NCI-H1694 treated with DMSO at 0.1 percent for 48 hours (cell line): ENCODE results near the gene MSRB1.

Experiments
- DNase-seq: peaks from one replicate; lab custom pipeline; 2025; lab: John Stamatoyannopoulos, UW

MSRB1 gene

DNA sequence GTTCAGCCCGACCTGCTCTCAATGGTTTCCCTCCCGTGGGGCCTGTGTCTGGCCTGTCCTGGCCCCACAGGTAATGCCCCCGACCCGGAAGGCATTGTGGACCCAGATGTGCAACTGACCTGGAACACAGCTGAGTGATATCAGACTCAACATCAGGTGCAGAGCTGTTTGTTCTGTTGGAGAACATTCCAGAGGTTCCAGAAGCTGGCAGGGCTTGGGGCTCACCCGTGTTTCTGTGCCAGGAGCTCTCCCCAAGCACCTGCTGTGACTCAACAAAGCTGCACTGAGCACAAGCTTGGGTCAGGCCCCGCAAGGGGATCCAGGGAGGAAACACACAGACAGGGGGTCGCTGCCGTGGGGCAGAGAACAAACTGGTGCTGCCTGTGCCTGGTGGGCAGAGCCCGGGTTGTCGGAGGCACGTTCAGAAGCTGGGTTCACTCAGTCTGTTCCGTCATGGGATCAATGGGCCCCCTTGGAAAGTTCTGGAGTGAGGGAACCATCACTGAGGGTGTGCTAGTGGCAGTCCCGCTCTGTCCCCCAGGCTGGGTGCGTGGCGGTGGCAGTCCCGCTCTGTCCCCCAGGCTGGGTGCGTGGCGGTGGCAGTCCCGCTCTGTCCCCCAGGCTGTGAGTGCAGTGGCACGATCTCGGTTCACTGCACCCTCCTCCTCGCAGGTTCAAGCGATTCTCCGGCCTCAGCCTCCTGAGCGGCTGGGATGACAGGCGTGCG lies 46.9 kb downstream of the MSRB1 start:
- DNase-seq, result no peak

DNA sequence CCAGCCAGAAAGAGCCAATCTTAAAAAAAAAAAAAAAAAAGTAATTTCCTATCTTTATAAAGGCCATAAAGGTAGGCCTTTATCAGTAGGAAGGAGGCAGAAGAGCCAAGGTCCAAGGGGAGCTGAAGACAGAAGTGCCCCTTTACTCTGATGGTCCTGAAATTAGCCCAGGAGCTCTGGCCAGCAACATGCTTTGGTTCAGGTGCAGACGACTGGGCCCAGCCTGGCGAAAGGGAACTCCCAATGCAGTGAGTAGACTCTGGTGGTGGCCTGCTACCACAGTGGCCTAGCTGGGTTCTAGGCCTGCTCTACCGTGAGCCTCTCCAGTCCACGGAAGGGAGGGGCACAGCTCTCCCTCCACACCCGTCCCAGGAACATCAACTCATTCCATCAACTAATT lies 47.9 kb downstream of the MSRB1 start:
- DNase-seq, result no peak

- DNase-seq, result no peak
Observed at GRCh38 chr16:1890708-1891050, 52.3 kb downstream of the MSRB1 start.

DNA sequence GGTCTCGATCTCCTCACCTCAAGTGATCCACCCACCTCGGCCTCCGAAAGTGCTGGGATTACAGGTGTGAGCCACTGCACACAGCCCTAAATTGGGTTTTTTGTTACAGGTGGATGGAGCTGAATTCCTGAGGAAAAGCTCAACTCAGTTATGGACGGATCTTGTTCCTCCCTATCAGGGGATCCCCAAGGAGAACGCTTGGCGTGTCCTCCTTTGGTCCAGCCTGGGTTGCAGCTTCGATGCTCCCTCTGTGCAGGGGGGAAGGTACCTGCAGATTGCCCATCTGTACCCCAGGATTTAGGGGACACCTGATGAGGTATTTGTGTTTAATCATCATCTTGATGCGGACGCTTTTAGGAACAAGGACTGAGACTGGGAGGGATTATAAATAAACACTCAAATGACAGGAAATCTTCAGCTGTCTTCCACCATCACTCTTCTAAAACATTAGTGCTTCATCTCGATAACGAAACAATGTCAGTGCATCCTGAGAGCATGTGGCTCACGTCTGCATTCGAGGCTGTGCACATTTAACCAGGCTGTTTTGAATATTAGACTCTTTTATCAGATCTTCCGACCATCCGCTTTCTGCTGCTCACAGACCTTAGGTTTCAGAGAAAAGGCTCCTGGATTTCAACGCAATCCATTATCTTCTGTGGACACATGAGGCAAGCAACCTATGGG lies 52.8 kb downstream of the MSRB1 start:
- DNase-seq, result no peak
